Nephron progenitor cell (in vitro differentiated cells): Measurements from ENCODE around the gene TRAPPC3L.

Experiments
- DNase-seq: peaks from one replicate; pipeline ENCODE4 v3.0.0; 2021
- H3K27ac Mint-ChIP-seq: 2 replicates; pipeline ENCODE4 v1.8.0; 2021; ENCODE audit warnings: mild to moderate bottlenecking, moderate library complexity, mixed read lengths
- H3K27me3 Mint-ChIP-seq: 2 replicates; pipeline ENCODE4 v1.8.0; 2021; ENCODE audit warnings: mild to moderate bottlenecking, low read depth, mixed read lengths; ENCODE audit not compliant: poor library complexity
- H3K36me3 Mint-ChIP-seq: 2 replicates; pipeline ENCODE4 v1.8.0; 2021; ENCODE audit warnings: low read depth, mixed read lengths
- H3K4me1 Mint-ChIP-seq: 2 replicates; pipeline ENCODE4 v1.8.0; 2021; ENCODE audit warnings: mixed read lengths
- H3K4me3 Mint-ChIP-seq: 2 replicates; pipeline ENCODE4 v1.8.0; 2021; ENCODE audit warnings: mild to moderate bottlenecking, moderate library complexity, mixed read lengths
- H3K9me3 Mint-ChIP-seq: 2 replicates; pipeline ENCODE4 v1.8.0; 2021; ENCODE audit warnings: mild to moderate bottlenecking, moderate library complexity, mixed read lengths
- CTCF ChIP-seq: fragments of 200-600 bp; sonication (generic); IDR thresholded peaks from 2 replicates; pipeline ENCODE4 v1.5.0; 2021; ENCODE audit warnings: antibody characterized with exemption

TRAPPC3L gene

GRCh38 chr6:116568821-116569755 is 23.6 kb upstream of the TRAPPC3L start:
- Mint-ChIP-seq H3K9me3 (no peaks in the 10 kb centered on the region), H3K4me1 (peaks cover 34% of the 10 kb centered on the region), H3K4me3 (peak overlapping the region; percentile 100), H3K27ac (no peak overlapping the region), H3K27me3 (peaks cover 28% of the 10 kb centered on the region), H3K36me3 (peaks cover under 1% of the 10 kb centered on the region)
- DNase-seq: no peak
- no peak for TF ChIP-seq CTCF

- Mint-ChIP-seq H3K36me3 (no peaks in the 10 kb centered on the region), H3K27me3 (peaks cover 29% of the 10 kb centered on the region), H3K27ac (no peak overlapping the region), H3K4me1 (peaks cover 25% of the 10 kb centered on the region), H3K9me3 (no peaks in the 10 kb centered on the region), H3K4me3 (no peak overlapping the region)
- no peak for TF ChIP-seq CTCF
- no peak for DNase-seq
Observed at GRCh38 chr6:116568111-116568510, 22.6 kb upstream of the TRAPPC3L start.

GRCh38 chr6:116564921-116565872 is 19.7 kb upstream of the TRAPPC3L start:
- no peak for DNase-seq
- peaks cover 33% of the 10 kb centered on the region for H3K27me3 Mint-ChIP-seq
- no peak overlapping the region for H3K27ac Mint-ChIP-seq
- no peaks in the 10 kb centered on the region for H3K36me3 Mint-ChIP-seq
- no peak overlapping the region for H3K4me3 Mint-ChIP-seq
- H3K9me3 Mint-ChIP-seq: no peaks in the 10 kb centered on the region
- H3K4me1 Mint-ChIP-seq: peaks cover 14% of the 10 kb centered on the region
- no peak for TF ChIP-seq CTCF

- Mint-ChIP-seq H3K36me3 (no peaks in the 10 kb centered on the region), H3K4me3 (no peak overlapping the region), H3K27ac (no peak overlapping the region), H3K9me3 (no peaks in the 10 kb centered on the region), H3K27me3 (peaks cover 33% of the 10 kb centered on the region), H3K4me1 (peaks cover 7% of the 10 kb centered on the region)
- no peak for TF ChIP-seq CTCF
- no peak for DNase-seq
Observed at GRCh38 chr6:116564311-116564710, 18.8 kb upstream of the TRAPPC3L start.

- H3K4me3 Mint-ChIP-seq: no peak overlapping the region
- H3K27me3 Mint-ChIP-seq: peaks cover 38% of the 10 kb centered on the region
- no peaks in the 10 kb centered on the region for H3K36me3 Mint-ChIP-seq
- no peak overlapping the region for H3K27ac Mint-ChIP-seq
- H3K4me1 Mint-ChIP-seq: peaks cover 7% of the 10 kb centered on the region
- no peak for DNase-seq
- no peak for TF ChIP-seq CTCF
- no peaks in the 10 kb centered on the region for H3K9me3 Mint-ChIP-seq
Observed at GRCh38 chr6:116563830-116564229, 18.3 kb upstream of the TRAPPC3L start.
